HepG2 (cell line): ENCODE measurements around the gene RHBDL3. TPM values are rescaled to one million over a fixed set of nuclear protein-coding genes. Genes with fewer than 3 reads are reported as not detected.

Experiments used
- ATRX ChIP-seq: sonication (generic); formaldehyde crosslinking; IDR thresholded peaks from 2 replicates; pipeline ENCODE4 v1.4.0; 2020; ENCODE audit warnings: missing genetic modification reagents, borderline replicate concordance
- E2F1 ChIP-seq: sonication (generic); formaldehyde crosslinking; IDR thresholded peaks from 2 replicates; pipeline ENCODE4 v1.5.0; 2020; ENCODE audit warnings: missing genetic modification reagents
- REST ChIP-seq, 2 experiments: IDR thresholded peaks; 2 replicates each; pipeline ENCODE4 v1.6.1; 2011 to 2012; ENCODE audit warnings: low read length in 2 of 2, borderline replicate concordance in 1 of 2, low read depth in 1 of 2, mild to moderate bottlenecking in 1 of 2, moderate library complexity in 1 of 2
- SIX1 ChIP-seq: sonication (generic); formaldehyde crosslinking; IDR thresholded peaks from 2 replicates; pipeline ENCODE4 v1.4.0; 2020; ENCODE audit warnings: missing genetic modification reagents, borderline replicate concordance
- SSRP1 ChIP-seq: IDR thresholded peaks from 2 replicates; pipeline ENCODE4 v1.6.1; 2016; ENCODE audit warnings: control low read depth
- TRIM24 ChIP-seq: sonication (generic); formaldehyde crosslinking; IDR thresholded peaks from 2 replicates; pipeline ENCODE4 v1.8.0; 2022; ENCODE audit warnings: mild to moderate bottlenecking, missing genetic modification reagents
- WIZ ChIP-seq: sonication (generic); formaldehyde crosslinking; IDR thresholded peaks from 2 replicates; pipeline ENCODE4 v1.5.1; 2020; ENCODE audit warnings: mild to moderate bottlenecking, missing genetic modification reagents
- ZFP37 ChIP-seq: sonication (generic); formaldehyde crosslinking; IDR thresholded peaks from 2 replicates; pipeline ENCODE4 v1.4.0; 2020; ENCODE audit warnings: missing genetic modification reagents, borderline replicate concordance
- ZGPAT ChIP-seq: IDR thresholded peaks from 2 replicates; pipeline ENCODE4 v1.6.1; 2016; ENCODE audit warnings: mild to moderate bottlenecking
- ZNF446 ChIP-seq: sonication (generic); formaldehyde crosslinking; IDR thresholded peaks from 2 replicates; pipeline ENCODE4 v1.5.0; 2020; ENCODE audit warnings: mild to moderate bottlenecking, missing genetic modification reagents
- ZNF513 ChIP-seq: sonication (generic); formaldehyde crosslinking; conservative IDR thresholded peaks from 2 replicates; pipeline ENCODE4 v1.5.0; 2020; ENCODE audit warnings: missing genetic modification reagents
- ZNF574 ChIP-seq: sonication (generic); formaldehyde crosslinking; IDR thresholded peaks from 2 replicates; pipeline ENCODE4 v1.4.0; 2020; ENCODE audit warnings: missing genetic modification reagents
- ZNF576 ChIP-seq: sonication (generic); formaldehyde crosslinking; IDR thresholded peaks from 2 replicates; pipeline ENCODE4 v1.4.0; 2020; ENCODE audit warnings: mild to moderate bottlenecking, missing genetic modification reagents
- ZNF652 ChIP-seq: IDR thresholded peaks from 2 replicates; pipeline ENCODE4 v1.6.1; 2016; ENCODE audit warnings: low read depth, borderline replicate concordance
- ZNF770 ChIP-seq: sonication (generic); formaldehyde crosslinking; IDR thresholded peaks from 2 replicates; pipeline ENCODE4 v1.5.0; 2020; ENCODE audit warnings: mild to moderate bottlenecking, missing genetic modification reagents
- polyA plus RNA-seq, 8 experiments: library from polyadenylated mRNA; depleted of rRNA in 3 of 8; stranded (reverse) in 7 of 8; unstranded in 1 of 8; fragments of >200 nt; fragmentation: Illumina TruSeq in 4 of 8; extraction: Trizol in 4 of 8; gene quantifications; 2 replicates each; pipeline versions ENCODE4 v1.2.1 to v1.2.3, GENCODE V29; 2011 to 2016; ENCODE audit warnings: low read depth in 4 of 8, missing spikeins in 1 of 8, mixed read lengths in 1 of 8; ENCODE audit not compliant: insufficient read depth in 1 of 8
- total RNA-seq, 5 experiments: library from RNA; depleted of rRNA; stranded (reverse); fragments of >200 nt; fragmentation: Illumina TruSeq; extraction: Trizol; gene quantifications; 2 replicates each; pipeline ENCODE4 v1.2.3, GENCODE V29; 2016; ENCODE audit warnings: low read depth in 1 of 5

The RHBDL3 gene
- total and polyA plus RNA-seq, 2 of the 13 experiments (the other 11 are each of a cell fraction or from before 2014, with no cell fraction given), result 0.09 TPM; not detected in 1

- no peak for TF ChIP-seq E2F1 (CRISPR knock-in tag)
- TF ChIP-seq ZNF770 (CRISPR knock-in tag), result peak; percentile 35; the same call in 1 of the 2 replicates
- no peak for TF ChIP-seq TRIM24 (CRISPR knock-in tag)
- TF ChIP-seq ZFP37 (CRISPR knock-in tag), result peak; percentile 33; the same call in 1 of the 2 replicates
- peak; percentile 88 for TF ChIP-seq ZGPAT (CRISPR knock-in tag)
- no peak for TF ChIP-seq ATRX (CRISPR knock-in tag)
- peak in 1 of 2 experiments; percentile 30; a peak in 1 of 4 replicates for TF ChIP-seq REST (IDR thresholded peaks at IDR 0.05; ENCODE audit: borderline replicate concordance in 1 of 2, low read depth in 1 of 2, low read length in 2 of 2)
- TF ChIP-seq ZNF574 (CRISPR knock-in tag), result peak; percentile 95
- no peak for TF ChIP-seq ZNF576 (CRISPR knock-in tag)
- TF ChIP-seq ZNF513 (CRISPR knock-in tag), result no peak
- no peak for TF ChIP-seq ZNF446 (CRISPR knock-in tag)
- peak; percentile 57 for TF ChIP-seq ZNF652 (CRISPR knock-in tag)
- peak; percentile 50 for TF ChIP-seq SIX1 (CRISPR knock-in tag)
- peak; percentile 92 for TF ChIP-seq SSRP1 (CRISPR knock-in tag)
- no peak for TF ChIP-seq WIZ (CRISPR knock-in tag)
Measured at GRCh38 chr17:32341857-32342602, 76.4 kb downstream of the RHBDL3 start, which contains the start of gene C17orf75 (continued).
